IMR-90 (cell line): ENCODE data around the gene SNRNP35. TPM values are rescaled to one million over a fixed set of nuclear protein-coding genes. Genes with fewer than 3 reads are reported as not detected.

Experiments
- ATAC-seq: fragments of 200-7000 bp; cut with Tn5 transposase; 2 replicates; pipeline ENCODE4 v1.9.1; 2020; ENCODE audit warnings: low read depth, mild to moderate bottlenecking, moderate library complexity
- BruUV-seq: library from RNA; stranded (reverse); fragments of 400-500 nt; replicated peaks from 2 replicates; lab custom pipeline; 2021; lab: Mats Ljungman, UMichigan
- CTCF ChIA-PET: fragments of 300-600 bp; formaldehyde crosslinking; extraction: SDS; loops from one replicate; lab custom pipeline; 2021; ENCODE audit warnings: antibody characterized with exemption; lab: Yijun Ruan, JAX
- POLR2A ChIA-PET: fragments of 300-600 bp; sonication (Branson Sonifier 250); formaldehyde crosslinking; loops from one replicate; lab custom pipeline; 2022; ENCODE audit warnings: antibody characterized with exemption; ENCODE audit not compliant: unreplicated experiment; lab: Charles Lee
- DNase-seq: peaks from one replicate; pipeline ENCODE4 v3.0.0; 2013
- H2AFZ ChIP-seq: replicated peaks from 2 replicates; pipeline ENCODE3; 2013; ENCODE audit warnings: low read length, mild to moderate bottlenecking; ENCODE audit not compliant: poor library complexity
- H2AK5ac ChIP-seq: 2 replicates; pipeline ENCODE4 v1.6.1; 2013; ENCODE audit warnings: low read depth, low read length, inconsistent platforms
- H2AK9ac ChIP-seq: replicated peaks from 2 replicates; pipeline ENCODE3; 2013; ENCODE audit warnings: mild to moderate bottlenecking, low read depth, low read length, moderate library complexity; ENCODE audit not compliant: poor library complexity
- H2BK120ac ChIP-seq: 2 replicates; pipeline ENCODE4 v1.6.1; 2013; ENCODE audit warnings: low read depth, low read length, inconsistent platforms
- H2BK15ac ChIP-seq: 3 replicates; pipeline ENCODE4 v1.6.1; 2013; ENCODE audit warnings: low read depth, low read length, inconsistent platforms
- H2BK20ac ChIP-seq: 2 replicates; pipeline ENCODE4 v1.6.1; 2013; ENCODE audit warnings: low read depth, mild to moderate bottlenecking, inconsistent platforms, low read length, moderate library complexity
- H2BK5ac ChIP-seq: 2 replicates; pipeline ENCODE4 v1.6.1; 2013; ENCODE audit warnings: mild to moderate bottlenecking, low read depth, low read length, inconsistent platforms; ENCODE audit not compliant: poor library complexity, severe bottlenecking
- H3K14ac ChIP-seq: replicated peaks from 2 replicates; pipeline ENCODE4 v1.6.1; 2013; ENCODE audit warnings: low read depth, low read length, inconsistent platforms
- H3K18ac ChIP-seq: 2 replicates; pipeline ENCODE4 v1.6.1; 2013; ENCODE audit warnings: low read depth, low read length, control low read depth
- H3K23ac ChIP-seq: 2 replicates; pipeline ENCODE4 v1.6.1; 2013; ENCODE audit warnings: low read depth, low read length, inconsistent platforms
- H3K27ac ChIP-seq: 2 replicates; pipeline ENCODE4 v1.5.1; 2013; ENCODE audit warnings: mild to moderate bottlenecking, control low read depth, low read length; ENCODE audit not compliant: insufficient read depth
- H3K27me3 ChIP-seq: 2 replicates; pipeline ENCODE4 v1.6.1; 2013; ENCODE audit warnings: low read length; ENCODE audit not compliant: control insufficient read depth, insufficient read depth
- H3K36me3 ChIP-seq: 2 replicates; pipeline ENCODE4 v1.6.1; 2013; ENCODE audit warnings: low read length, mixed read lengths; ENCODE audit not compliant: control insufficient read depth, insufficient read depth
- H3K4ac ChIP-seq: 2 replicates; pipeline ENCODE4 v1.6.1; 2013; ENCODE audit warnings: low read depth, low read length, inconsistent platforms
- H3K4me1 ChIP-seq: 2 replicates; pipeline ENCODE4 v1.6.1; 2013; ENCODE audit warnings: low read length, mixed read lengths; ENCODE audit not compliant: control insufficient read depth, insufficient read depth
- H3K4me2 ChIP-seq: 2 replicates; pipeline ENCODE4 v1.6.1; 2013; ENCODE audit warnings: low read depth, mild to moderate bottlenecking, control low read depth, low read length, moderate library complexity
- H3K4me3 ChIP-seq: 2 replicates; pipeline ENCODE4 v1.5.1; 2013; ENCODE audit warnings: low read depth, mild to moderate bottlenecking, control low read depth, low read length, moderate library complexity; ENCODE audit not compliant: insufficient read depth
- H3K56ac ChIP-seq: 2 replicates; pipeline ENCODE4 v1.6.1; 2013; ENCODE audit warnings: low read length, inconsistent platforms; ENCODE audit not compliant: insufficient read depth; ENCODE audit errors: extremely low read depth
- H3K79me1 ChIP-seq, 2 experiments: 2 replicates each; pipeline ENCODE4 v1.6.1; 2013; ENCODE audit warnings: low read length in 2 of 2, inconsistent platforms in 1 of 2, low read depth in 1 of 2
- H3K9ac ChIP-seq: 2 replicates; pipeline ENCODE4 v1.6.1; 2013; ENCODE audit warnings: low read depth, low read length, control low read depth
- H3K9me1 ChIP-seq: 2 replicates; pipeline ENCODE4 v1.6.1; 2013; ENCODE audit warnings: low read length, inconsistent platforms; ENCODE audit not compliant: insufficient read depth
- H3K9me3 ChIP-seq: 2 replicates; pipeline ENCODE4 v1.6.1; 2013; ENCODE audit warnings: low read length; ENCODE audit not compliant: control insufficient read depth, insufficient read depth
- H4K20me1 ChIP-seq: 2 replicates; pipeline ENCODE4 v1.6.1; 2013; ENCODE audit warnings: low read length, inconsistent platforms; ENCODE audit not compliant: insufficient read depth
- H4K5ac ChIP-seq: 2 replicates; pipeline ENCODE4 v1.6.1; 2013; ENCODE audit warnings: mild to moderate bottlenecking, low read depth, low read length, control low read depth
- H4K8ac ChIP-seq, 2 experiments: 2 replicates each; pipeline ENCODE4 v1.6.1; 2013; ENCODE audit warnings: low read depth in 2 of 2, low read length in 2 of 2, control low read depth in 1 of 2, inconsistent platforms in 1 of 2
- H4K91ac ChIP-seq: 2 replicates; pipeline ENCODE4 v1.6.1; 2013; ENCODE audit warnings: low read depth, low read length, inconsistent platforms; ENCODE audit not compliant: insufficient read depth
- BHLHE40 ChIP-seq: fragments of 150-350 bp; IDR thresholded peaks from 2 replicates; pipeline ENCODE4 v1.6.1; 2016; ENCODE audit warnings: mild to moderate bottlenecking, low read depth, low read length
- CEBPB ChIP-seq: IDR thresholded peaks from 2 replicates; pipeline ENCODE4 v1.6.1; 2012; ENCODE audit warnings: low read depth, low read length, improper control_type of control experiment
- CHD1 ChIP-seq: IDR thresholded peaks from 2 replicates; pipeline ENCODE4 v1.6.1; 2012; ENCODE audit warnings: low read depth, low read length, improper control_type of control experiment
- CTCF ChIP-seq: conservative IDR thresholded peaks from 2 replicates; pipeline ENCODE4 v1.5.1; 2012; ENCODE audit warnings: mild to moderate bottlenecking, low read depth, low read length, improper control_type of control experiment
- ELK1 ChIP-seq: fragments of 150-350 bp; IDR thresholded peaks from 2 replicates; pipeline ENCODE4 v1.6.1; 2016; ENCODE audit warnings: low read depth, mild to moderate bottlenecking, low read length, moderate library complexity, borderline replicate concordance
- FOS ChIP-seq: fragments of 150-350 bp; IDR thresholded peaks from 2 replicates; pipeline ENCODE4 v1.6.1; 2016; ENCODE audit warnings: low read depth, low read length
- MAFK ChIP-seq: IDR thresholded peaks from 2 replicates; pipeline ENCODE4 v1.6.1; 2012; ENCODE audit warnings: low read depth, low read length, improper control_type of control experiment
- MAZ ChIP-seq: IDR thresholded peaks from 2 replicates; pipeline ENCODE4 v1.6.1; 2012; ENCODE audit warnings: low read depth, mild to moderate bottlenecking, low read length, improper control_type of control experiment, moderate library complexity, borderline replicate concordance
- MXI1 ChIP-seq: IDR thresholded peaks from 2 replicates; pipeline ENCODE4 v1.6.1; 2012; ENCODE audit warnings: low read depth, mild to moderate bottlenecking, low read length, moderate library complexity, borderline replicate concordance
- NFE2L2 ChIP-seq: fragments of 150-350 bp; IDR thresholded peaks from 2 replicates; pipeline ENCODE4 v1.6.1; 2016; ENCODE audit warnings: low read depth, mild to moderate bottlenecking, low read length
- POLR2A ChIP-seq: IDR thresholded peaks from 2 replicates; pipeline ENCODE4 v1.6.1; 2012; ENCODE audit warnings: mild to moderate bottlenecking, low read depth, low read length
- RAD21 ChIP-seq: IDR thresholded peaks from 2 replicates; pipeline ENCODE4 v1.6.1; 2012; ENCODE audit warnings: low read length, improper control_type of control experiment
- RCOR1 ChIP-seq: IDR thresholded peaks from 2 replicates; pipeline ENCODE4 v1.6.1; 2012; ENCODE audit warnings: mild to moderate bottlenecking, low read length, improper control_type of control experiment; ENCODE audit not compliant: insufficient replicate concordance
- RFX5 ChIP-seq: IDR thresholded peaks from 2 replicates; pipeline ENCODE4 v1.8.0; 2012; ENCODE audit warnings: low read depth, mild to moderate bottlenecking, low read length, moderate library complexity
- SMC3 ChIP-seq: fragments of 150-350 bp; IDR thresholded peaks from 2 replicates; pipeline ENCODE4 v1.6.1; 2016; ENCODE audit warnings: low read depth, mild to moderate bottlenecking, antibody characterized with exemption, low read length, moderate library complexity
- USF2 ChIP-seq: fragments of 150-350 bp; IDR thresholded peaks from 2 replicates; pipeline ENCODE4 v1.6.1; 2017; ENCODE audit warnings: mild to moderate bottlenecking, antibody characterized with exemption, low read length, low read depth
- WGBS, 2 experiments: methylation state at CpG; one replicate each; pipeline versions ENCODE4 v1.1.5 to v1.1.7; 2013; ENCODE audit warnings: missing lambda C conversion rate in 2 of 2; ENCODE audit not compliant: insufficient read length in 1 of 2; ENCODE audit errors: extremely low coverage in 2 of 2; 5-methylcytosine and 5-hydroxymethylcytosine counted together
- dilution Hi-C: fragments of 300-500 bp; cut with HindIII; formaldehyde crosslinking; loops from one replicate; pipeline ENCODE4 v1.14.3; 2018; ENCODE audit warnings: low sequenced_read_pairs; ENCODE audit not compliant: unreplicated experiment
- in situ Hi-C: fragments of 300-500 bp; cut with MboI; formaldehyde crosslinking; loops from 3 replicates; pipeline ENCODE4 v1.14.3; 2019; ENCODE audit warnings: low sequenced_read_pairs, inconsistent platforms, mixed read lengths
- intact Hi-C: fragments of 100-400 bp; cut with micrococcal nuclease; formaldehyde crosslinking; loops from 2 replicates; pipeline ENCODE4 v1.10.0; 2022
- polyA plus RNA-seq, 3 experiments: library from polyadenylated mRNA; depleted of rRNA; stranded (reverse); fragments of >200 nt; gene quantifications; 2 replicates each; pipeline ENCODE4 v1.2.3, GENCODE V29; 2012; ENCODE audit warnings: low replicate concordance in 1 of 3
- total RNA-seq: library from RNA; depleted of rRNA; stranded (reverse); fragments of >200 nt; gene quantifications from 2 replicates; pipeline ENCODE4 v1.2.3, GENCODE V29; 2012

The SNRNP35 gene
- total and polyA plus RNA-seq, 2 of the 4 experiments (the other 2 are of a cell fraction), result 4.7 to 15.4 TPM

GRCh38 chr12:123499332-123499731 is 41.4 kb downstream of the SNRNP35 start:
- H2BK120ac ChIP-seq, result no peak overlapping the region
- no peak overlapping the region for H4K8ac ChIP-seq
- H2AK9ac ChIP-seq, result no peak overlapping the region
- BruUV-seq, result no TSS peak
- no peak overlapping the region for H2BK20ac ChIP-seq
- peaks cover 4% of the 10 kb centered on the region; the same call in 1 of the 2 replicates for H3K4me1 ChIP-seq
- H3K9me3 ChIP-seq, result no peaks in the 10 kb centered on the region
- ChIA-PET CTCF (no interaction called here), POLR2A (no interaction called here)
- H4K91ac ChIP-seq, result no peak overlapping the region
- intact Hi-C loops, result no loop called here
- peaks cover 0 to 10% of the 10 kb centered on the region in 2 experiments; a peak in 3 of 4 replicates for H3K79me1 ChIP-seq
- no peak overlapping the region for H2BK5ac ChIP-seq
- no peak overlapping the region for H2AK5ac ChIP-seq
- H3K18ac ChIP-seq, result no peak overlapping the region
- H2BK15ac ChIP-seq, result no peak overlapping the region
- TF ChIP-seq BHLHE40, result no peak
- TF ChIP-seq CEBPB, result no peak
- no peak for TF ChIP-seq SMC3
- TF ChIP-seq RFX5, result no peak
- TF ChIP-seq FOS, result no peak
- no peak for TF ChIP-seq RCOR1
- TF ChIP-seq ELK1, result no peak
- no peak for TF ChIP-seq POLR2A
- no peak for TF ChIP-seq NFE2L2
- TF ChIP-seq MXI1, result no peak
- TF ChIP-seq RAD21, result no peak
- no peak for TF ChIP-seq CTCF
- no peak for TF ChIP-seq MAFK
- no peak for TF ChIP-seq USF2
- TF ChIP-seq MAZ, result no peak
- TF ChIP-seq CHD1, result no peak
- peaks cover 2% of the 10 kb centered on the region; the same call in 1 of the 2 replicates for H3K9me1 ChIP-seq
- DNase-seq (no peak), ATAC-seq (no peak)
- dilution Hi-C loops, result no loop called here
- no peaks in the 10 kb centered on the region; the same call in 1 of the 2 replicates for H4K20me1 ChIP-seq
- no peak overlapping the region for H2AFZ ChIP-seq
- 98% methylated on average over 6 of the region's 16 CpGs; no CpG with 5 or more reads in 1 of the 2 experiments for WGBS, 2 experiments
- H3K27ac ChIP-seq, result no peak overlapping the region
- no peak overlapping the region for H3K14ac ChIP-seq
- no peaks in the 10 kb centered on the region for H3K27me3 ChIP-seq
- no peak overlapping the region for H3K4me2 ChIP-seq
- no peak overlapping the region for H3K9ac ChIP-seq
- in situ Hi-C loops, result no loop called here
- no peak overlapping the region for H3K56ac ChIP-seq
- no peak overlapping the region for H3K4me3 ChIP-seq
- H3K23ac ChIP-seq, result no peak overlapping the region
- H3K4ac ChIP-seq, result no peak overlapping the region
- H4K5ac ChIP-seq, result no peak overlapping the region
- H3K36me3 ChIP-seq, result peaks cover 21% of the 10 kb centered on the region
